Thyroid gland (tissue), 4 donors: Measurements from ENCODE around the gene DGKB.

Source experiments
- POLR2A ChIP-seq, 2 donors: fragments of 450-650 bp; IDR thresholded peaks; one replicate each; pipeline ENCODE4 v1.6.1; 2017; ENCODE audit warnings: antibody characterized with exemption in 2 of 2, mild to moderate bottlenecking in 2 of 2, moderate library complexity in 1 of 2
- TF ChIP-seq, protein P1 (sequence below), 6 experiments: fragments of 200-600 bp in 3 of 6; fragments of 450-650 bp in 3 of 6; sonication (generic) in 3 of 6; IDR thresholded peaks; one replicate each; pipeline ENCODE4 v1.5.1; 2016 to 2019; ENCODE audit warnings: antibody characterized with exemption in 6 of 6, mild to moderate bottlenecking in 2 of 6, inconsistent platforms in 1 of 6, moderate library complexity in 1 of 6

DNA sequence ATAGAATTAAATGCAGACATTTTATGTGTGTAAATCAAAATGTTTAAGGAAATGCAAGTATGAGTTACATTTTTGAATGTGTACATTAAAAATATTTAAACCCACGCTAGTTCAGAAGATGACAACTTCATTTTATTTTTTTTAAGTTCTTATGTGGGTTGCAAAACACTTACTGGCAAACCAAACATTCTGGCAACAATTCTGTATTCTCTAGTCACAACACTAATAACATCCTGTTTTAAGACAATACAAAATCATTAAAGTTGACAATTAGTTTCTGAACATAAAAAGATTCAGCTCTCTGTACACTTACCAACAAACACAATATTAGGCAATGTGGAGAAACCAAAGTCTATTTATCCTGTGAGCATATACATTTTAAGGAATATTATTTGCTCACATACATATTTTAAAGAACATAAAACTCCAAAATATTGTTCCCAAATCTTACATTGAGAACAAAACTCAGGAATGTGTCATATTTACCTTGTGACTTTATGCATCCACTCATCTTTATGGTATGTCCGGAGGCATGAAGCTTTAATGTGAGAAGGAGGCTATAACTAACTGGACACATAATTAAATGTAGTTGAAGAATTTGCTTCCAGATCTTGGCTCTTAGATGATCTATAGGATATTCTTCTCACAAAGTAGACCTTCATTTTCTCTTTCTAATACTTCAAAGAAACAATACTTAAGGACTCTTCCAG is 134.7 kb downstream of the DGKB start:
- TF ChIP-seq, protein P1, sequence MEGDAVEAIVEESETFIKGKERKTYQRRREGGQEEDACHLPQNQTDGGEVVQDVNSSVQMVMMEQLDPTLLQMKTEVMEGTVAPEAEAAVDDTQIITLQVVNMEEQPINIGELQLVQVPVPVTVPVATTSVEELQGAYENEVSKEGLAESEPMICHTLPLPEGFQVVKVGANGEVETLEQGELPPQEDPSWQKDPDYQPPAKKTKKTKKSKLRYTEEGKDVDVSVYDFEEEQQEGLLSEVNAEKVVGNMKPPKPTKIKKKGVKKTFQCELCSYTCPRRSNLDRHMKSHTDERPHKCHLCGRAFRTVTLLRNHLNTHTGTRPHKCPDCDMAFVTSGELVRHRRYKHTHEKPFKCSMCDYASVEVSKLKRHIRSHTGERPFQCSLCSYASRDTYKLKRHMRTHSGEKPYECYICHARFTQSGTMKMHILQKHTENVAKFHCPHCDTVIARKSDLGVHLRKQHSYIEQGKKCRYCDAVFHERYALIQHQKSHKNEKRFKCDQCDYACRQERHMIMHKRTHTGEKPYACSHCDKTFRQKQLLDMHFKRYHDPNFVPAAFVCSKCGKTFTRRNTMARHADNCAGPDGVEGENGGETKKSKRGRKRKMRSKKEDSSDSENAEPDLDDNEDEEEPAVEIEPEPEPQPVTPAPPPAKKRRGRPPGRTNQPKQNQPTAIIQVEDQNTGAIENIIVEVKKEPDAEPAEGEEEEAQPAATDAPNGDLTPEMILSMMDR (IDR thresholded peaks at IDR 0.05) = no peak
- TF ChIP-seq POLR2A (IDR thresholded peaks at IDR 0.05) = no peak
